Activated CD8-positive, alpha-beta memory T cell treated with anti-CD3 and anti-CD28 coated beads for 4 hours (primary cell): Measurements from ENCODE around the gene ZNF445.
"Not testable (repeated sequence)": the region's sequence is repeated elsewhere in the genome, so short reads cannot be mapped to it uniquely, and the experiment has no call there.

ENCODE experiments used
- DNase-seq, 2 donors: peaks; one replicate each; pipeline ENCODE4 v3.0.0-alpha.2; 2020; ENCODE audit warnings: low read depth in 2 of 2

The ZNF445 gene

DNA sequence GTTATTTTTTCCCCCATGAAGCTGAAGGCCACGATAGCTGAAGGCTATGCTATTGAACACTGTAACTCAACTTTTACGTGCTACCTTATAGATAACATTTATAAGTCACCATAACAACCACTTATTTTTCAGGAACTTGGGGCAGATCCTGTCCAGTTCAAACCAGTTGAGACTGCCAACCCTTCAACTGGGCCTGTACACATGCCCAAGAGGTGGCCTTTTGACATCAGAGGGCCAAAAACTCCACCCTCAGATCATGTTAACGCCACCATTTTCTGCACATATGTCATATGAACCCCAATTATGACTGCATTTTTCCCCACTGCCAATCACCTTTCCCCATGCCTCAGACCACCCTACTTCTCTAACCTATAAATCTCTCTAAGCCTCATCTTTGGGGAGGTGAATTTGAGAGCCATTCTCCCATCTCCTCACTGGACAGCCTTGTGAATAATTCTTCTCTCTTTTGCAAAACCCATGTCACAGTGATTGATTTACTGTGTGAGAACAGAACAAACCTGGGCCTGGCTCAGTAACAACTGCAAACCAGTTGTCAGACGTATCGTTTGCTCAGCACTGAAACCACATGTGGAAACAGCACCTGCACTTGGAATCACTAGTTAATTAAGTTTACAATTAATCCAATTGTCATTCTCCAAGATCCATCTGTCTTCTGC lies 42.5 kb downstream of the ZNF445 start:
- DNase-seq = no peak

DNA sequence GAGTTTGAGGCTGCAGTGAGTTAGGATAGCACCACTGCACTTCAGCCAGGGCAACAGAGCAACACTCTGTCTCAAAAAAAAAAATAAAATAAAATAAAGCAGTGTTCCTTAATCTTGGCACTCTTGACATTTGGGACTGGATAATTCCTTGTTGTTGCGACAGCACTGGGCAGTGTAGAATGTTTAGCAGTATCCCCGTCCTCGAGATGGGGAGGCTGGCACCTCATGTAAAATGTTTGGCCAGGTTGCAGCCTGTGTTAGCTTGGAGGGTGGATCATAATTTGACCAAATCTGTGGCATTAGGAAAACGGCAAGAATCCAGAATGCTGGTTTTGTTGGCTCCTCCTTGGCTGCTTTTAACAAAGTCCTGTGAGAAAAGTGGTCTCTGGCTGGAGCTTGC lies 47.0 kb downstream of the ZNF445 start:
- no peak for DNase-seq

DNA sequence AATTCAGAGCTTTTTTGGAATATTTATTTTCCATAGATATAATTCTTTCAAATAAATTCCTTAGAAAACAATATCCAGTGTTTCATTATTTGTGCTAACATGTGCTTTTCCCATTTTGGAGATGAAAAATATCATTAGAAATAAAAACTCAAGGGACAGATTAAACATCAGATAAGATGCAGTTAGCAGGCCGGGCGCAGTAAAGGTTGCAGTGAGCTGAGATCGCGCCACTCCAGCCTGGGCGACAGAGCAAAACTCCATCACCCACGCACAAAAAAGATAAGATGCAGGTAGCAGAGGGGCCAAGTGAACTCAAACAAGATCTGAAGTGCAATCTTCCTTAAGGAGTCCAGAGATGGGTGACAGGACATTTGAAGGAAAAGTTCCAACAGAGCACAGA lies 48.0 kb downstream of the ZNF445 start:
- DNase-seq = no peak

DNA sequence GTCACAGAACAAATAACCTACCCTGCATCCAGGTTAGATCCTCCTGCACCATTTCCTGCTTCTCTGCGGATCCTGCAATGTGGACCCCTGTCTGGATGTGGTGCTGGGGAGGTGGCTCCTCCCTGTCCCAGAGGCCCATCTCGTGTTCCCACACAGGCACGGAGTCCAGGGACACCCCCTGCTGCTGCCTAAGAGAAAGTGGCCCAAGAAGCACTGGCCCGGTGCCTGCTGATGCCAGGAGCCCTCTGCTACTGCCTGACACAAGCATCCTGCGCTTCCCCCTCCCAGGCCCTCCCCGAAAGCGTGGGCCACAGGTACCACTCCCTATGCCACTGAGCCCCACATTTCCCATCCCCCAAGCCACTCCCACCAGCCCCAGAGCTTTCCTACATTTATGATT lies 48.6 kb downstream of the ZNF445 start:
- no peak for DNase-seq

DNA sequence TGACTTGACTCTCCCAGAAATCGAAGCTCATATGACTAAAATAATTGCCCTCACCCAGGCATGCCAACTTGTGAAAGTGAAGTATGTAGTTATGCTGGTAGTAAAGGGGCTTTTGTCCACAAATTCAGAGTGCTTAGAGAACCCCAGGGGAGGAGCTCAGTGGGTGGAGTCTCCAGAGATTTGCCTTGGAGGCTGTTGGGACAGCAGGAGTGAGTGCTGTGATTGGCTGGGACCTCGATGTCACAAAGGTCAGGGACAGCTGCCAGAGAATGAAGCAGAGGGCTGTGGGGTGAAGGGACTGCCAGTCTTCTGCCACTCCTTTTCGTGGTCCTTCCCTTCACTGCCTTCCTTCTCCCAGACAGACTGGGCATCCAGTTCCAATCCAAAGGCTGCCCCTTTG lies 49.8 kb downstream of the ZNF445 start:
- no peak for DNase-seq

DNA sequence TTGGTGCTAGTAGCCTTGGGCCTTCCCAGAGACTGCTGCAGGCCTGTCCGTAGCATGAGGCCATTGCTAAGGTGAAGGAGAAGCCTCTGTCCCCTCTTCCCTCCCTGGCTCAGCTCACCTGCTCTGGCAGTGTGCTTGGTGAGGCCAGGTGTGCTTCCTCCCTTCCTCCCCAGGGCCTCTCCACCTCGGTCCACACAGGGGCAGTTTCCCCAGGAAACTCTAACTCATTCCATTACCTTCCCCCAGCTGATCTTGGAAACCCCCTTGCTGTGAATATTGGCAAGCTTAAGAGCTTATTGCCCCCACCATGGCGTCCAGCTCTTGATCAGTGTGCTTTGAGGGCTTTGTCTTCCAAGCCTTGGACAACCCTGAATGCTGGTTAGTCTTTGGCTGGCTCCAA lies 52.7 kb downstream of the ZNF445 start:
- DNase-seq = no peak

DNA sequence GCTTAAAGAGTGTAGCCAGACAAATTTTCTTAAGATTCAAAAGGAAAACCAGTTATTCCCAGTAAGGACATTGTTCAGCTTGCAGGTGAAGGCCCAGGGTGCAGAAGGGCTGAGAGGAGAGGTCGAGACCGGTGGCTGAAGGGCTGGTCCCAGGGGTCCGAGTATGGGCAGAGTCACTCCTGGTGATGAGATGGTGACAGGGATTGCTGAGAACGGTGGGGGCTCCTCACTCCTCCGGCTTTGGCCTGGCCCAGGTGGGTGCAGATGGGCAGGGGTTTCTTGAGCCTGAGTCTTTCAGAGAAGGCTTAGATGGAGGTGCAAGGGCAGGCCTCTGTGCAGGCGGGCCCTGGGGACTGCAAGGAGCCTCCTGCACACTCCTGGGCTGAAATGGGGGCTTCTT lies 56.2 kb downstream of the ZNF445 start:
- DNase-seq = no peak

DNA sequence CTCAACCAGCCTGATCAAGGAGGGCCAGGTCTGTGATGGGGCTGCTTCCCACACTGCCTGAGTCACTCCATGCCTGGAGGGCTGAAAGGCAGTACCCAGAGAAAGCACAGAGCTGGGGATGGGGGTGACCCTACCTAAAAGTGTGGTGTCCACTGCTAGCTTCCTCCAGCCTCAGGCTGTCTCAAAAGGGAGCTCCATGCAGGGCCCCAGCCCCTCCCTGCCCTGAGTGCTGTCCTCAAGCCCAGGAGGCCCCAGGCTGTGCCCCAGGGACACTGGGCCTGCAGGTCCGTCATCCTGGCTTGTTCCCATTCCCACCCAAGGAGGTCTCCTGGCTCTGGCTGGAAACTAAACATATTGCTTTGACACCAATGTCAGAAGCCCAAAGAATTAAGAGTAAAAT lies 56.8 kb downstream of the ZNF445 start:
- no peak for DNase-seq

DNA sequence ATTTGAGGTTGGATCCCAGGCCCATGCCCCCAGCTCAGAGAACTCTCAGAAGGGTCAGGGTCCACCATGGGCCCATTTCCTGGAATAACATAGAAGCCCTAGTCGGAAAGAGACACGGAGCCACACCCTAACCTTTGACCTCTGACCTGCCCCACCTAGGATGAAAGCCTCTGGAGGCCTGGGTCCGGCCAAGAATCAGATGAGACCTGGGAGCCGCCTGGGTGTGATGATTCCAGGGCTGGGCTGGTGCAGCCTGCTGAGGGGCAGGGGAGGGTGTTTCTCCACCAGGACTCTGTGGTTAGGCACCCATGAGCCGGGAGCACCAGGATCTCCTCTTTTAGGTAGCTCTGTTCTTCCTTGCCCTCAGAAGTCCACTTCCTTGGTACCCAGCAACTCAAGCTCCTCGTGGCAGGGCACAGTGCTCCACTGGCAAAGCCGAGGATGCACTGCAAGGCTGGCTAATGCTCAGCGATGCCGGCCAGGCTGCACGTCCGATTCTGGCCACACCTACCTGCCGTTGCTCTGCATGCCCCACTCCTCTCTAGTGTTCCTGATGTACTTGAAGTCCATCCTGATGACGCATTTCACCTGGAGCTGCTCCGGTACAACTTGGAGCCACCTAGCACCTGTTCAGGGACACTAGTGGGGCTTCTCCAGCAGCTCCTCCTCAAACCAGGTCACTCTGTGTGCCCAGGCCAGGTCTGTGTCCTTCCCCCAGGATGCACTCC lies 57.4 kb downstream of the ZNF445 start:
- DNase-seq = no peak

DNA sequence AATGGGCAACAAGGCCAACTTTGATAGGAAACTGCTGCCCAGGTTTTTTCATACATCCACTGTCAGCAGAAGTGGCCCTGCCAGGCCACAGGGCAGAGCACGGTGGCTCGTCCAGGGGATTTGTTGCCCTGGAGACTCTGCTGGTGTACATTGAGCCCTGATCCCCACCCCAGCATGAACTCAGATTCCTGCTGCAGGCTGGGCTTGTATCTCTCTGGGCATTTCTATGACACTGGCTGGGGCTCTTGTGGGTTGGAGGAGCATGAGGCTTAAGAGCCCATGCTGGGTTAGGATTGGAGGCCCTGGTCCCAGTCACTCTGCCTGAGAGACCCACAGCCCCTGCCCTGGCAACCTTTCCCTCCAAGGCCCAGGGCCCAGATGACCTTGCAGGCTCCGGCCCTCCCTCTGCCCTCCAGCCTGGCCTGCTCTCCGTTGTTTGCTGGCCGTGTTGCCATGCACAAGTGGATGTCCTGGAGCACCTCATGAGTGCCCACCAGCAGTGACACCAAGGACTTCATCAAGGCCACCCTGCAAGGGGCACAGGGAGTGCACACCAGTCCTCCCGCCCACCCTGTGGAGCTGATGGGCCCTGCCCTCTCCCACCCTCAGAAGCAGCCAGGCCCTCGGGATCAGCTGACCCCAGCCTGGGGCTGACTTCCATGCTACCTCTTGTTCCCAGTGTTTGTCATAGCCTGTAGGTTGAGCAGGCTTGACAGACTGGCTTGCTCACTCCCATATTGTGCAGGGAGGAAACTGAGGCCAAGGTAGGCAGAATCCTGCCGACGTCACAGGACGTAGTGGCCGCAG lies 58.2 kb downstream of the ZNF445 start:
- DNase-seq = no peak

DNA sequence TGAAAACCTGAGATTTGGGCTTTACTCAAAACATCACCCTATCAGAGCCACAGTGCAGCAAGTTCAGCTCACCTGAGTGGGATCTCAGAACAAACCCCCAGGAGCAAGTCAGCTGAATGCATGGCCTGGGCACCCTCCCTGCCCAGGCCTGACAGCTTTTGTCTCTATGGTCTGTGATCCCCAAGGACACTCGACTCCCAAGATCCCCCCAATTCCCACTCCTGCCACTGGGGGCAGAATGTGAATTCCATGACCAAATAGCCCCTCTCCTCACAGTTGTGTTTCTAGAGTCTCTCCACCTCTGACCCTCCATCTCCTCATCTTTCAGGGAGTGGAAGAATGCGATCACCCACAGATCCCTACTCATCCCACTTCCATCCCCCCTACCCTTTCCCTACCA lies 58.9 kb downstream of the ZNF445 start:
- no peak for DNase-seq

DNA sequence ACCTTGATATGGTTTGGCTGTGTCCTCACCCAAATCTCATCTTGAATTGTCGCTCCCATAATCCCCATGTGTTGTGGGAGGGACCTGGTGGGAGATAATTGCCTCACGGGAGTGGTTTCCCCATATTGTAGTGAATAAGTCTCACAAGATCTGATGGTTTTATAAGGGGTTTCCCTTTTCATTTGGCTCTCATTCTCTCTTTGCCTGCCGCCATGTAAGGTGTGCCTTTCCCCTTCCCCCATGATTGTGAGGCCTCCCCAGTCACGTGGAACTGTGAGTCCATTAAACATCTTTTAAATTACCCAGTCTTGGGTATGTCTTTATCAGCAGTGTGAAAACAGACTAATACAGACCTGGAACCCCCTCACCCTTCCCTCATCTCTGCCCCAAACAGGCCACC lies 59.4 kb downstream of the ZNF445 start:
- DNase-seq = not testable (repeated sequence)

DNA sequence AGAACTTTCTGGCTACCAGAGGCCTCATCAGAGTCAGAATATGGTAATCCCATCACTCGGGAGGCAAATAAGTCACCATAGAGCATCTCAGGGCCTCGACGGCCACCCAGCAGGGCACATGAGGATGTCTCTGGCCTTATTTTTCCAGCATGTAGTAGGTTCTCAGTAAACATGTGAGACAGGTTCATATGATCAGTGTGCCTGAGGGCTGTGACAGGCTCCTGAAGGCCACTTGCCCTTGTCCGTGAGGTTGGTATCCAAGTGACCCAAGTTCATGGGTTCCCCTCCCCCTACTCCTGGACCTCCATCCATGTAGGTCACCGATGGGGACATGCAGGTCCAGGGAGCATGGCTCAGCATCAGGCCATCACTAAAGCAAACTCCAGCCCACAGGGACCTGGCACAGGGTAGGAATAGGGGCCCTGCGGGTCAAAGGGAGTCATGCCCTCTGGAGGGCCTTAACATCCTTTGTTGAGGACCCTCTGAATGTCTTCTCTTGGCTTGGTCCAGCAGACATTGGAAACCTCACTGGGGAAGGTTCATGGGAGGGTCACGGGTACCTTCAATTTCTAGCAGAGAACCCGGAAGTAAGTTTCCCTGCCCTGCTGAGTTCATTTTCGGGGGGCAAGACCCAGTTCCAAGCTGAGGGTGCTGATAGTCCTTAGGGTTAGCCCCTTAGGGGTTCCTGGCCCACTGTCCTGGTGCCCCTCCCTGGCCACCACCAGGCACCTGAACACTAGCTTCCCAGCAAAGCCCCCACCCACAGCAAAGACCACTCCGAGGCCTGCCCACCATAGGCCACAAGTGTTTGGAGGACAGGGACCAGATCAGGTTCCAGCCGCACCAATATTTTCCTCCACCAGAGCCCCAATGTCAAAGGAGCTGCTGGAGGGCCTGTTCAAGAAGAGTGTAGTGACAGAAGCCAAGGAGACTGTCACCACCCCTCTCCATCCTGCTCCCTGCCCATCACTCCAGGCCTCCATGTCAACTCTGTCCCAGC lies 61.1 kb downstream of the ZNF445 start:
- no peak for DNase-seq

DNA sequence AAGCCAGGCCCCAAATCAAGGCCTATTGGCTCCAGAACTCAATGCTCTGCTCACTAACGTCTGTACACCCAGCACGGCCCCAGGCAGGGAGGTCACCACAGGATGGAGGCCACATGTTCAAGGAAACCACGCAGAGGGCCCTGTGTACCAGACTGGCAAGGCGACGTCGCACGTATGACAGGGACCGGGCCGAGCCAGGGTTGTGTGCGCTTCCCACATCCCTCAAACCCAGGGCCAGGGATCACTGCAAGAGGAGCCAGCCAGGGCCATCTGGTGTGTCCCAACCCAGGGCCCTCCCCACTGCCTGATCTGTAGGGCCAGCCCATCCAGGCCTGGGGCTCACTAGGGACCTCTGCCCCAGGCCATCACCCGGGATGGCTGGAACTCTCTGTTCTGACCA lies 62.0 kb downstream of the ZNF445 start:
- DNase-seq = no peak

DNA sequence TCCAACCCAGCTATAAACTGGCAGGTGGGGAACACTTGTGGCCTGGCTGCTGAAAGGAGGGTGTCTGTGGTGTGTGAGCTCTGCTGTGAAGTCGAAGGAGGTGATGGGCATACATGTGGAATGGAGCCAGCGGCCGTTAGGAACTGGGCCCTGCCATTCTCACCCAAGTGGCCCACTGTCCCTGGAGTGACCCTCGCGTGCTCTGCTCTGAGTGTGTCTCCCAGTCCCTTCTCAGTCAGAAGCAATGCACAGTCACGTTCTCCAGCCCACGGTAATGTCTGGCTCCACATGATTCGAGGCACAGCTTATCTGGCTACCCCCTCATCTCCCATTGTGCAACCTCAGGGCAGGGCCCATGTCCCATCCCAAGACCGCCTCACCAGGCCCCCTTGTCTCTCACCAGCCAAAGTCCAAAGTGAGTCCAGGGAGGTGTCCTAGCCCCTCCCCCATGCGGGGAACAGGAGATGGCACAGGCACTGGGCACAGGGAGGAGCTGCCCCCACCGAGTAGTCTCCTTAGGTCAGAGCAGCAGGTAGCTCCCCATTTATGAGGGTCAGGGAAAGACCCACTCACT lies 62.9 kb downstream of the ZNF445 start:
- no peak for DNase-seq

DNA sequence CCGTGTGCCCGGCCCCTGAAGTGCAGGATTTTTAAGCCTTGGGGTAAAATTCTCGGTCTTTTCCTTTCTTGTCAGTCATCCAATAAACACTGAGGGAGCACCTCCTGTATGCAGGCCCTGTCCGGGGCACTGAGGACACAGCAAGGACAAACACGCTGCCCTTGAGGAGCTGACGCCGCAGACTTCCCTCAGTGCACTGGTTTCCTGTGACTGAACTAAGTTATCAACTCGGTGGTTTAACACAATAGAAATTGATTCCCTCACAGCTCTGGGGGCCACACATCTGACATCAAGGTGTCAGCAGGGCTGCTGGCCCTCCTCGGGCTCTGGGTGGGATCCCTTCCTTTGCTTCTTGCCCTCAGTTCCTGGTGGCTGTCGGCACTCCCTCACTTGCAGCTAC lies 65.1 kb downstream of the ZNF445 start:
- no peak for DNase-seq

DNA sequence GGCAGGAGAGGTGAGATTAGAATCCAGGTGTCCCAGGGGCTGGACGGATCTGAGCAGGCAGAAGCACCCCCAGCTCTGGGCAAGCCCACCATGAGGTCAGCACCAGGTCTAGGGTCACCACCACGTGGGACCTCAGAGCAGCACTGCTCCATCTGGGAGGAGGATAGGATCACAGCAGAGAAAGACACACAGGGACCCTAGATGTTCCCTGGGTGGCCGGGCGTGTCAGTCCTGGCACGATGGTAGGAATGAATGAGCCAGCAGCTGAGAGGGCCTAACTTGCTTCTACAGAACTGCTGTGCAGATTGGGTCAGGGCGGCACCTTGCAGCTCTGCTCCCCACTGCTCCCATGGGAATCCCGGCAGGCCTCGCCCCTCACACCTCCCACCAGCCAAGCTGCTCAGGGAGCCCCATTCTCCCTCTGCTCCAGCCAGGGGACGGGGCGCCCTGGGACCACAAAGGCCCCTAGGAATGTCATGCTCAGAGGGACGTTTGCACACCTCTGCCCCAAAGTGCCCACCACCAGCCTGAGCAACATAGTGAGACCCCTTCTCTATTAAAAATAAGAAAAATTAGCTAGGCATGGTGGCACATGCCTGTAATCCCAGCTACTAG lies 66.3 kb downstream of the ZNF445 start:
- DNase-seq = no peak

DNA sequence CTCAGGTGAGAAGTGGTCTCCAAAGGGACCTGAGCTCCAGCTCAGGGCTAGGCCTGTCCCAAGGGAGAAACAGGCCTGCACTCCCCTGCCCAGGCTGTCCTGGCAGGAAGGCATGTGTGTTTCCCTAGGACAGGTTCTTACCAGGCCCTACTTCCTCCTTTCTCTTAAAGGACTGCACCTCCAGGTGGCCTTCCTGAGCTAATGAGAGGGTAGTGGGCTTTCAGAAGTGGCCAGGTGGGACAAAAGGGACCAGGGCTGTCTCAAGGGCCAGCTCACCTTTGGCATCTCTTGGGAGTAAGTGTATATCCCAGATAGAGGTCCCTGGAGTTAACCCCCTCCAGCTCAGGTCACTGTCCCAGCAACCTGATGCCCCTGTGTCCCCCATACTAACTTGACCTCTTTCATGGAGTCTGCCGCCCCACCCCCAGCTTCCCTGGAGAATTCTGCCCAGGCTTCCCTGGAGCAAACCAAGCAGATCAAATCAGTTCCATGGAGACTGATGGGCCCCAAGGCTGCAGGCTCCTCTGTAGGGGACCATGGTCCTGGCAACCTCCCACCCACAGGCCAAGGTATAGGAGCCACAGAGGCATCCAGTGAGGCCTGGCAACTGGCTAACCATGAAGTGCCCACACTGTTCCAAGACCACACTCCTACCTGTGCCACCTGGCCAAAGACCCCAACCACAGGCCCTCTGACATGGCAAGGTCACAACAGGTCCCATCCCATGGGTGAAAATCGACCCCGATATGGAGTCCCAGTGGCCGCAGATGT lies 67.6 kb downstream of the ZNF445 start:
- no peak for DNase-seq

DNA sequence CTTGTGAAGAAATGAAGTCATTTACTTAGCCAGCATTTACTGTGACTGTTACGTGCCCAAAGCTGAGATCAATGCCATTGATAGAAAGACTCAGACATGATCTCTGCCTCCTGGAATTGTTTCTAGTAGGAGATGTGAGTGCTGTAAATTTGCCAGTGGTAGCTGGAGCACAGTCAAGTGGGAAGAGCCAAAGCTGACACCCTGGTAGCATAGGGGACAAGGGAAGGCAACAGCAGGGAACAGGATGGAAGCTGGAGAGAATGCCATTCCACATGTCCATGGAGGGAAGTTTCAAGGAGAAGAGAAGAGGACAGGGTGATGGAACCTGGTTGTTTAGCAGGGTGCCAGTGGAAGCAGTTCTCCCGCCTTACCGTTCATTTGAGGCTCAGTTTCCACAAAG lies 74.9 kb downstream of the ZNF445 start:
- no peak for DNase-seq

DNA sequence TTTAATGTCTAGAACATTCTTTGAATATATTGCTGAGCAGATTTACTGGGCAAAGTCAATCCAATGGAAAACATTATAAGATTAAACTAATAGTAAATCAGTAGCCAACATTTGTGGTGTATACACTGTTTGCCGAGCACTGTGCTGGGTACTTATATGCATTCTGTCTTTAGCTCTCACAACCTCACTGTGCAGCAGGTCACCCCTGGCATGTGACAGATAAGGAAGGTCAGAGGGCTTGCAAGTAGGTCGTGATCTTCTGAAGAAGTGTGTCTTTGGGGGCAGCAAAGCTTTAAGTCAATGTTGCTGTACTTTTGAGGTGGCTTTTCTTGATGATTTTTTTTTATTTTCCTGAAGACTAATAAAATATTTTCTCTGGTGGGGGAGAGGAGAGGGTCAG lies 76.7 kb downstream of the ZNF445 start:
- DNase-seq = no peak
